ENCODE data around the gene VPS37B. TPM values are rescaled to one million over a fixed set of nuclear protein-coding genes. Genes with fewer than 3 reads are reported as not detected.

The VPS37B gene
- total and polyA plus RNA-seq, 2 donors (not counting 1 experiment from before 2014, with no cell fraction given): 66.7 to 88.1 TPM

GRCh38 chr12:122917507-122918121 is 21.7 kb upstream of the VPS37B start:
- H3K9me3 Mint-ChIP-seq (ENCODE audit: insufficient read depth): no peaks in the 10 kb centered on the region
- ChIA-PET CTCF (no interaction called here), POLR2A (no interaction called here)
- H2AFZ ChIP-seq (ENCODE audit: insufficient read depth, low read depth, low read length, poor library complexity, severe bottlenecking): peak overlapping the region; percentile 18
- no peak overlapping the region for H3K4me3 Mint-ChIP-seq
- H3K9ac ChIP-seq (ENCODE audit: low read length): no peak overlapping the region
- H3K27ac Mint-ChIP-seq: no peak overlapping the region
- ATAC-seq (ENCODE audit: low read depth) (no peak), DNase-seq (no peak)
- H3K36me3 ChIP-seq (replicated peaks in 1 of 2; ENCODE audit: control extremely low read depth in 1 of 2, control insufficient read depth in 1 of 2, extremely low read depth in 1 of 2, insufficient read depth in 2 of 2, low read length in 1 of 2): no peaks in the 10 kb centered on the region
- H3K4me2 ChIP-seq (replicated peaks; ENCODE audit: low read depth, low read length, poor library complexity, severe bottlenecking): no peak overlapping the region
- H3K27me3 Mint-ChIP-seq: no peaks in the 10 kb centered on the region
- no peak overlapping the region for H3K4me3 ChIP-seq (ENCODE audit: control extremely low read depth in 1 of 5, extremely low read depth in 1 of 5, insufficient read depth in 1 of 5, low read depth in 2 of 5, low read length in 4 of 5)
- no peak overlapping the region for H3K27ac ChIP-seq (ENCODE audit: low read length in 2 of 2)
- peaks cover 6% of the 10 kb centered on the region for H3K4me1 Mint-ChIP-seq
- peaks cover 0 to 7% of the 10 kb centered on the region in 2 donors for H3K4me1 ChIP-seq (ENCODE audit: control insufficient read depth in 2 of 2, insufficient read depth in 2 of 2, low read length in 2 of 2)
- no peaks in the 10 kb centered on the region for H3K27me3 ChIP-seq (replicated peaks in 1 of 4; ENCODE audit: control extremely low read depth in 1 of 4, control insufficient read depth in 3 of 4, insufficient read depth in 4 of 4, low read length in 3 of 4)
- WGBS (ENCODE audit: insufficient coverage): 55% methylated on average over 7 of the region's 9 CpGs
- intact Hi-C loops (cut with micrococcal nuclease): no loop called here
- no peaks in the 10 kb centered on the region for H4K20me1 ChIP-seq (ENCODE audit: control insufficient read depth, insufficient read depth, low read length, poor library complexity, severe bottlenecking)
- H3K79me2 ChIP-seq (ENCODE audit: control insufficient read depth, insufficient read depth, low read length): no peaks in the 10 kb centered on the region
- H3K9me3 ChIP-seq (ENCODE audit: control extremely low read depth in 1 of 3, control insufficient read depth in 2 of 3, insufficient read depth in 1 of 3, low read length in 2 of 3): no peaks in the 10 kb centered on the region
- no peak for TF ChIP-seq EZH2 (IDR thresholded peaks at IDR 0.05; ENCODE audit: borderline replicate concordance, insufficient read depth, low read depth, low read length, poor library complexity, severe bottlenecking)
- TF ChIP-seq, protein P1, sequence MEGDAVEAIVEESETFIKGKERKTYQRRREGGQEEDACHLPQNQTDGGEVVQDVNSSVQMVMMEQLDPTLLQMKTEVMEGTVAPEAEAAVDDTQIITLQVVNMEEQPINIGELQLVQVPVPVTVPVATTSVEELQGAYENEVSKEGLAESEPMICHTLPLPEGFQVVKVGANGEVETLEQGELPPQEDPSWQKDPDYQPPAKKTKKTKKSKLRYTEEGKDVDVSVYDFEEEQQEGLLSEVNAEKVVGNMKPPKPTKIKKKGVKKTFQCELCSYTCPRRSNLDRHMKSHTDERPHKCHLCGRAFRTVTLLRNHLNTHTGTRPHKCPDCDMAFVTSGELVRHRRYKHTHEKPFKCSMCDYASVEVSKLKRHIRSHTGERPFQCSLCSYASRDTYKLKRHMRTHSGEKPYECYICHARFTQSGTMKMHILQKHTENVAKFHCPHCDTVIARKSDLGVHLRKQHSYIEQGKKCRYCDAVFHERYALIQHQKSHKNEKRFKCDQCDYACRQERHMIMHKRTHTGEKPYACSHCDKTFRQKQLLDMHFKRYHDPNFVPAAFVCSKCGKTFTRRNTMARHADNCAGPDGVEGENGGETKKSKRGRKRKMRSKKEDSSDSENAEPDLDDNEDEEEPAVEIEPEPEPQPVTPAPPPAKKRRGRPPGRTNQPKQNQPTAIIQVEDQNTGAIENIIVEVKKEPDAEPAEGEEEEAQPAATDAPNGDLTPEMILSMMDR (IDR thresholded peaks at IDR 0.05): no peak

- POLR2A ChIA-PET: no interaction called here
- TF ChIP-seq EZH2 (IDR thresholded peaks at IDR 0.05; ENCODE audit: borderline replicate concordance, insufficient read depth, low read depth, low read length, poor library complexity, severe bottlenecking): no peak
- TF ChIP-seq, protein P1 (IDR thresholded peaks at IDR 0.05): no peak
These were observed 13.7 kb upstream of the VPS37B start for GRCh38 chr12:122909442-122910288.

More at GRCh38 chr12:122909442-122910288, 13.7 kb upstream of the VPS37B start:
- Histone ChIP-seq H3K27me3 (replicated peaks in 1 of 4; ENCODE audit: control extremely low read depth in 1 of 4, control insufficient read depth in 3 of 4, insufficient read depth in 4 of 4, low read length in 3 of 4) (no peaks in the 10 kb centered on the region), H3K4me1 (ENCODE audit: control insufficient read depth in 2 of 2, insufficient read depth in 2 of 2, low read length in 2 of 2) (no peaks in the 10 kb centered on the region), H4K20me1 (ENCODE audit: control insufficient read depth, insufficient read depth, low read length, poor library complexity, severe bottlenecking) (no peaks in the 10 kb centered on the region), H3K79me2 (ENCODE audit: control insufficient read depth, insufficient read depth, low read length) (no peaks in the 10 kb centered on the region), H3K9ac (ENCODE audit: low read length) (no peak overlapping the region), H3K27ac (ENCODE audit: low read length in 2 of 2) (no peak overlapping the region), H3K4me2 (replicated peaks; ENCODE audit: low read depth, low read length, poor library complexity, severe bottlenecking) (no peak overlapping the region), H3K36me3 (replicated peaks in 1 of 2; ENCODE audit: control extremely low read depth in 1 of 2, control insufficient read depth in 1 of 2, extremely low read depth in 1 of 2, insufficient read depth in 2 of 2, low read length in 1 of 2) (no peaks in the 10 kb centered on the region), H2AFZ (ENCODE audit: insufficient read depth, low read depth, low read length, poor library complexity, severe bottlenecking) (no peak overlapping the region), H3K9me3 (ENCODE audit: control extremely low read depth in 1 of 3, control insufficient read depth in 2 of 3, insufficient read depth in 1 of 3, low read length in 2 of 3) (no peaks in the 10 kb centered on the region), H3K4me3 (ENCODE audit: control extremely low read depth in 1 of 5, extremely low read depth in 1 of 5, insufficient read depth in 1 of 5, low read depth in 2 of 5, low read length in 4 of 5) (no peak overlapping the region)
- DNase-seq (no peak), ATAC-seq (ENCODE audit: low read depth) (no peak)
- Mint-ChIP-seq H3K27me3 (no peaks in the 10 kb centered on the region), H3K4me3 (no peak overlapping the region), H3K27ac (no peak overlapping the region), H3K9me3 (ENCODE audit: insufficient read depth) (no peaks in the 10 kb centered on the region), H3K4me1 (no peaks in the 10 kb centered on the region)
- CTCF ChIA-PET: interaction anchor here (1.5 kb wide), 1 partner anchor 12 kb away, joined by 3 read pairs; no protein-coding TSS in a partner anchor
- WGBS (ENCODE audit: insufficient coverage): 64% methylated on average over 5 of the region's 12 CpGs
- intact Hi-C loops (cut with micrococcal nuclease): no loop called here

Measured in B cell (primary cell).